ENCODE data around the gene SMARCD3. TPM values are rescaled to one million over a fixed set of nuclear protein-coding genes. Genes with fewer than 3 reads are reported as not detected.

Gene SMARCD3
- total RNA-seq, 1 donor from 2014 or later = 50.7 TPM

- DNase-seq (ENCODE audit: low read depth, low spot score) = no peak
- no peak for TF ChIP-seq CTCF (conservative IDR thresholded peaks at IDR 0.05)
- H3K27ac Mint-ChIP-seq (ENCODE audit: unreplicated experiment) = no peak overlapping the region
- H3K4me3 Mint-ChIP-seq = no peak overlapping the region
- H3K27me3 Mint-ChIP-seq (ENCODE audit: low read depth) = no peaks in the 10 kb centered on the region
- H3K4me1 Mint-ChIP-seq = peaks cover 12% of the 10 kb centered on the region
- no peaks in the 10 kb centered on the region for H3K36me3 Mint-ChIP-seq (ENCODE audit: low read depth)
- H3K9me3 Mint-ChIP-seq = no peaks in the 10 kb centered on the region
These were observed 23.9 kb upstream of the SMARCD3 start for GRCh38 chr7:151272405-151272804.

- no peak for DNase-seq (ENCODE audit: low read depth, low spot score)
- Mint-ChIP-seq H3K4me3 (no peak overlapping the region), H3K4me1 (peaks cover 8% of the 10 kb centered on the region), H3K27ac (ENCODE audit: unreplicated experiment) (no peak overlapping the region), H3K27me3 (ENCODE audit: low read depth) (no peaks in the 10 kb centered on the region), H3K9me3 (no peaks in the 10 kb centered on the region), H3K36me3 (ENCODE audit: low read depth) (no peaks in the 10 kb centered on the region)
- TF ChIP-seq CTCF (conservative IDR thresholded peaks at IDR 0.05) = no peak
These were observed 23.3 kb upstream of the SMARCD3 start for GRCh38 chr7:151271699-151272355.

GRCh38 chr7:151269511-151269910, 21.0 kb upstream of the SMARCD3 start:
- no peaks in the 10 kb centered on the region for H3K27me3 Mint-ChIP-seq (ENCODE audit: low read depth)
- no peak overlapping the region for H3K4me3 Mint-ChIP-seq
- no peak for TF ChIP-seq CTCF (conservative IDR thresholded peaks at IDR 0.05)
- no peak for DNase-seq (ENCODE audit: low read depth, low spot score)
- no peaks in the 10 kb centered on the region for H3K9me3 Mint-ChIP-seq
- no peaks in the 10 kb centered on the region for H3K36me3 Mint-ChIP-seq (ENCODE audit: low read depth)
- peaks cover 1% of the 10 kb centered on the region for H3K4me1 Mint-ChIP-seq
- H3K27ac Mint-ChIP-seq (ENCODE audit: unreplicated experiment) = no peak overlapping the region

- no peaks in the 10 kb centered on the region for H3K27me3 Mint-ChIP-seq (ENCODE audit: low read depth)
- no peak overlapping the region for H3K4me3 Mint-ChIP-seq
- H3K27ac Mint-ChIP-seq (ENCODE audit: unreplicated experiment) = no peak overlapping the region
- H3K36me3 Mint-ChIP-seq (ENCODE audit: low read depth) = no peaks in the 10 kb centered on the region
- no peaks in the 10 kb centered on the region for H3K9me3 Mint-ChIP-seq
- no peak for DNase-seq (ENCODE audit: low read depth, low spot score)
- no peak for TF ChIP-seq CTCF (conservative IDR thresholded peaks at IDR 0.05)
- no peaks in the 10 kb centered on the region for H3K4me1 Mint-ChIP-seq
These were observed 16.9 kb upstream of the SMARCD3 start for GRCh38 chr7:151265351-151265931.

GRCh38 chr7:151264615-151265014, 16.1 kb upstream of the SMARCD3 start:
- Mint-ChIP-seq H3K27me3 (ENCODE audit: low read depth) (no peaks in the 10 kb centered on the region), H3K4me3 (no peak overlapping the region), H3K4me1 (no peaks in the 10 kb centered on the region), H3K27ac (ENCODE audit: unreplicated experiment) (no peak overlapping the region), H3K9me3 (no peaks in the 10 kb centered on the region), H3K36me3 (ENCODE audit: low read depth) (no peaks in the 10 kb centered on the region)
- no peak for TF ChIP-seq CTCF (conservative IDR thresholded peaks at IDR 0.05)
- DNase-seq (ENCODE audit: low read depth, low spot score) = no peak
